GM12875 (cell line): ENCODE results near the gene ABCA13.

Source experiments
- H3K4me3 ChIP-seq: one replicate; pipeline ENCODE4 v1.5.1; 2011; ENCODE audit warnings: low read depth, low read length, control low read depth
- CTCF ChIP-seq: IDR thresholded peaks from 2 replicates; pipeline ENCODE4 v1.5.1; 2011; ENCODE audit warnings: low read depth, mild to moderate bottlenecking, control low read depth, inconsistent platforms, low read length, moderate library complexity, borderline replicate concordance; ENCODE audit not compliant: insufficient read depth

The ABCA13 gene

GRCh38 chr7:48381571-48381970, 210.3 kb downstream of the ABCA13 start:
- no peak for TF ChIP-seq CTCF
- H3K4me3 ChIP-seq: no peak overlapping the region

GRCh38 chr7:48384180-48384752, 213.0 kb downstream of the ABCA13 start:
- H3K4me3 ChIP-seq: no peak overlapping the region
- TF ChIP-seq CTCF: no peak

GRCh38 chr7:48387932-48388331, 216.7 kb downstream of the ABCA13 start:
- TF ChIP-seq CTCF: no peak
- H3K4me3 ChIP-seq: no peak overlapping the region

GRCh38 chr7:48388911-48389310, 217.7 kb downstream of the ABCA13 start:
- TF ChIP-seq CTCF: no peak
- H3K4me3 ChIP-seq: no peak overlapping the region

GRCh38 chr7:48389977-48390376, 218.7 kb downstream of the ABCA13 start:
- no peak for TF ChIP-seq CTCF
- no peak overlapping the region for H3K4me3 ChIP-seq

GRCh38 chr7:48390388-48391327, 219.4 kb downstream of the ABCA13 start:
- H3K4me3 ChIP-seq: no peak overlapping the region
- no peak for TF ChIP-seq CTCF

- no peak overlapping the region for H3K4me3 ChIP-seq
- TF ChIP-seq CTCF: no peak
Measured at GRCh38 chr7:48398191-48398590, 226.9 kb downstream of the ABCA13 start.
